H1 (cell line): ENCODE measurements around the gene PRLH. TPM values are rescaled to one million over a fixed set of nuclear protein-coding genes. Genes with fewer than 3 reads are reported as not detected.

Source experiments
- CBX8 ChIP-seq: fragments of 300-800, 300-1000 bp; sonication (generic); IDR thresholded peaks from 2 replicates; pipeline ENCODE4 v1.7.1; 2016; ENCODE audit warnings: low read depth, low read length, borderline replicate concordance
- NANOG ChIP-seq: IDR thresholded peaks from 2 replicates; pipeline ENCODE4 v1.6.1; 2011; ENCODE audit warnings: low read length, low read depth, mild to moderate bottlenecking, inconsistent platforms; ENCODE audit not compliant: insufficient read depth, poor library complexity, severe bottlenecking
- NRF1 ChIP-seq: IDR thresholded peaks from 2 replicates; pipeline ENCODE4 v1.6.1; 2011; ENCODE audit warnings: mild to moderate bottlenecking, low read depth, low read length, improper control_type of control experiment
- polyA plus RNA-seq, 7 experiments: library from polyadenylated mRNA; depleted of rRNA in 3 of 7; stranded (reverse) in 5 of 7; unstranded in 2 of 7; fragments of >200 nt in 5 of 7; fragments of 200-250 nt in 2 of 7; gene quantifications; 1 replicate in 5 of 7; 2 replicates in 1 of 7; 4 replicates in 1 of 7; pipeline versions ENCODE4 v1.2.1 to v1.2.3, GENCODE V29; 2011 to 2013; ENCODE audit warnings: missing spikeins in 2 of 7, mixed read lengths in 2 of 7
- total RNA-seq: library from RNA; stranded (reverse); fragmentation: NEBNext Ultra II Directional; extraction: Animal tissue kit (Norgen Biotek cat#: 25700); gene quantifications from 2 replicates; pipeline ENCODE4 v1.2.1, GENCODE V29; 2021
- TF ChIP-seq, protein P1 (sequence below): IDR thresholded peaks from 2 replicates; pipeline ENCODE4 v1.6.1; 2012; ENCODE audit warnings: inconsistent platforms

Gene PRLH
- total and polyA plus RNA-seq, 2 of the 8 experiments (the other 6 are each of a cell fraction or from before 2014, with no cell fraction given) = not detected

DNA sequence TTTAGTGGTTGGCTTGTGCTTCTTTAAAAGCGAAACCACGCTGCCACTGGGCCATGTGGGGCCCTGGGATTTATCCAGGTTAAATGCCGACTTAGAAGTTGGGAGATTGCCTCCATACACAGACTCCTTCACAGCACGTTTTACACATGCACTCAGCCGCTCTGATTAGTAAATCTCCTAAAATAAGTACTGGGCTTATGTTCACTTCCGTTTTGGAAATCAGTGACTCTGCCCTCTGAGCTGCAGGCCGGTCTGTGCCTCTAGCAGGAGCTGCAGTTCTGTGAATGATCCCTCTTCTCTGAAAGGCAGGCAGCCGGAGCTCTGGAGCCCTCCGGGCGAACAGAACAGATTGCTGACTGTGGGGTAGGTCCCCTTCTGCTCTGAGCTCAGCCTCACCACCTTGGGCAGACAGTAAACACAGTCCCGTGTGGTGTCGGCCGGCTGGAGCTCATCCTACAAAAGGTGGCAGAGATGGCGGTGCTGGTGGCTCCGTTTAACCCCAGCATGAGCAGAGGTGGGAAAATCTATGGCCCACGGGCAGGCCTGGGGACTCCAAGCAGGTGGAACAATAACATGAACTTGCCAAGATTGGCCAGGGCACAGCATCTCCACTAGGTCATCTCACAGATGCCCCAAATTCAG lies 34.0 kb downstream of the PRLH start (continued):
- TF ChIP-seq, protein P1, sequence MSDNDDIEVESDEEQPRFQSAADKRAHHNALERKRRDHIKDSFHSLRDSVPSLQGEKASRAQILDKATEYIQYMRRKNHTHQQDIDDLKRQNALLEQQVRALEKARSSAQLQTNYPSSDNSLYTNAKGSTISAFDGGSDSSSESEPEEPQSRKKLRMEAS = no peak
- TF ChIP-seq CBX8 = no peak
- no peak for TF ChIP-seq NRF1
- TF ChIP-seq NANOG = no peak
